Activated CD4-positive, alpha-beta T cell treated with anti-CD3 and anti-CD28 coated beads, Interleukin-2, amount 50 U/mL, for 48 hours (primary cell): ENCODE data around the gene CTTN.

Source experiments
- DNase-seq, 2 experiments: peaks; one replicate each; pipeline ENCODE4 v3.0.0-alpha.2; 2020

Gene CTTN

DNA sequence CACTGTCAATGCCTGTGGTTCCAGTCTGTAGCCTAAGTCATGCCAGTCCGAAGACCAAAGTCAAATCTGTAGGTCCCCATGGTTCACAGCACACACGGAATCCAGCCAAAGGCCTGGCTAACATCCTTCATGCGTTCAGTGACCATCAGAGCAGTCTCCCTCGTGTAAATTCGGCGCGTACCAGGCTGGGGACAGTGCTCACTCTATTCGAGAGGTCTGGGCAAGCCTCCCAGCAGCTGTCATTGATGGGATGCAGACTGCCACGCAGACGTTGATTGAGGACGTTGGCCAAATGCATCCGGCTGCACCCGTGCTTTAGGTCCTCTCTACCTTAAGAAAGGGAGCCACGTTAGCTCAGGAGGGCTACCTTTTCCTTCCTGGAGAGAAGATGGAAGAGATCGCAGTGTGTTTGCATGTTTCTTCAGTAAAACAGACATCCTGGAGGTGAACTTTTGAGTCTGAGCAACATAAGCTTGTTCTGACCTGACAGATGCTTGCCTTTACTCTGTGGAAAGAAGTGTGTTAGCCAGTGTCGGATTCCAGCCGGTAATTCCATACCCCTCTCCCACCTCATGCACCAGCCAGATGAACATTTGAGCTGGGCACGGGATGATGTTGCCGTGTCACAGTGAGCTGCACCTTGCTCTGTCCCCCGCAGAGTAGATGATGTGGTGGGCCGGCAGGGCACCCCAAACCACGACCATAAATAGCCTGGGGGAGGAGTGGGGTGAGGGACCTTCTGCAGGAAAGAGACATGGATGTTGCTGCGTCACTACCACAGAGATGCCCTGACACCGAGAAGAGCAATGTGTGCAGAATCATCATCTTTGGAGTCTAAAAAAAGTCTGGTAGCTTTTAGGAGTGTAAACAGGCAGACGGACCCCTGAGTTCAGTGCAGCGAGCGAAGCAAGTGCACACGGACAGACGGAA lies 12.2 kb downstream of the CTTN start:
- DNase-seq: no peak

GRCh38 chr11:70411713-70412452 lies 13.6 kb downstream of the CTTN start:
- DNase-seq: no peak

- DNase-seq: no peak
Observed at GRCh38 chr11:70413151-70413550, 14.8 kb downstream of the CTTN start.

GRCh38 chr11:70414341-70415100 lies 16.2 kb downstream of the CTTN start:
- DNase-seq: no peak

DNA sequence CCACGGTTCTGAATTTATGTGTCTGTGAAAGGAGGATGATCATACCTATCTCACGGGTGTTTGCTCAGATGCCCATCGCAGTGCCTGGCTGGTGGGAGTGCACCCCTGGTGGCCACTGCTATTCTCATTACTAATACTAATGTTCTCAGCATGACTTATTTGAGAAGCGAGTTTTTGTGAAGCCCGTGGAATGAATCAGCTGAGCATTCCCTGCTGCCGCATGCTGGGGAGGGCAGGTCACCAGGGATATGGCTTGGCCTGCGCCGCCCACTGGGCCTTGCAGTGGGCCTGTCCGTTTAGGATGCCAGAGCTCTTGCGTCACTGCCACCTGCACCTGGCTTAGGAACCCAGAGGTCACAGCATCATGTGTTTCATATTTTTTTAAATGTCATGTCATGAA lies 16.9 kb downstream of the CTTN start:
- no peak for DNase-seq

DNA sequence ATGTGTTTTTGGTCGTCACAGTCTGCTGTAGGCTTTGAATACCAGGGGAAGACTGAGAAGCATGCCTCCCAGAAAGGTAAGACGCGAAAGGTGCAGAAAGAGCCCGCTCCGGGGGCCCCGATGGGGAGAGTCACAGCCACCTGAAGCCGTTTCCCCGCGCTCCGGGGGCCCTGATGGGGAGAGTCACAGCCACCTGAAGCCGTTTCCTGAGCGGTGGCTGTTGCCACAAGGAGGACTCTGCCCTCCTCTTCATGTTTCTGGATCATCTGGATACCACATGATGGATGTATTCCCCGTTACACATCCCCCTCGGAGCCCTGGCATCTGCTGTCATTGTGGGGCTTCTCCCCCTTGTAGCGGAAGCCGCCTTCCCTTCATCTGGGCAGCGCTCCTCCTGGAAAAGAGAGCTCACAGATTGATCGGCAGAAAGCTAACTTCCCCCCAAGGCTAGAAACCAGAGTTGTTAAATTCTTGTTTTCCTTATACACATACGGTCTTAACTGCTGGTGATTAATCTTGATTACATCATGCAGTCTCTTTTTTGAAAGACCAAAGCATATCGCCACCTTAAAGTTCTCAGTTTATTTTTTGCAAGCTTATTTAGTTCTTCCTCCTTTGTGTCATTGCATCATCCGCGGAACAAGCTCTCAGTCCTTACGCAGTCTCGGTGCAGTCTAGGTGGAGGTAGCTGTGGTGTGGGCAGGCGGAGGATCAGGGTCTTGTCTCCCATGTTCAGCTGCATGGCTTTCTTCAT lies 17.5 kb downstream of the CTTN start:
- no peak for DNase-seq

- DNase-seq: no peak
Observed at GRCh38 chr11:70416881-70417280, 18.6 kb downstream of the CTTN start.

DNA sequence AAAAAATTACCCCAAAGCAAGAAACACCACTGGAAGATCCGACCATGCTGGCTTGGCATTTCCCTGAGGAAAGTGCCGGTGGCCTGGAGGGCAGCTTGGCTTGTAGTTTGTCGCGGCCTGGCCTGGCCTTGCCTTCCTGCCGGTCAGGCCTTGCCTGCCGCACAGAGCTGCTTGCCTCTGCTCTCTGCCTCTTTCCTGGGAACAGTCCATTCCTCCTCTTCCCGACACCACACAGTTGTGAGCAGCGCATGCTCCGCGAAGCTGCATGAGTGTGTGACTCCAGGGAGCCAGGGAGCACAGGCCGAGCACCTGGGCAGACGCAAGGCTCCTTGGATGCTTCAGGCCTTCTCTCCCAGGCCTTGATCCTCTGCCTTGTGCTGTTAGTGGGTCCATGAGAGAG lies 19.8 kb downstream of the CTTN start:
- no peak for DNase-seq

GRCh38 chr11:70419307-70420007 lies 21.1 kb downstream of the CTTN start:
- no peak for DNase-seq

- DNase-seq: no peak
Observed at GRCh38 chr11:70420008-70420464, 21.7 kb downstream of the CTTN start.

DNA sequence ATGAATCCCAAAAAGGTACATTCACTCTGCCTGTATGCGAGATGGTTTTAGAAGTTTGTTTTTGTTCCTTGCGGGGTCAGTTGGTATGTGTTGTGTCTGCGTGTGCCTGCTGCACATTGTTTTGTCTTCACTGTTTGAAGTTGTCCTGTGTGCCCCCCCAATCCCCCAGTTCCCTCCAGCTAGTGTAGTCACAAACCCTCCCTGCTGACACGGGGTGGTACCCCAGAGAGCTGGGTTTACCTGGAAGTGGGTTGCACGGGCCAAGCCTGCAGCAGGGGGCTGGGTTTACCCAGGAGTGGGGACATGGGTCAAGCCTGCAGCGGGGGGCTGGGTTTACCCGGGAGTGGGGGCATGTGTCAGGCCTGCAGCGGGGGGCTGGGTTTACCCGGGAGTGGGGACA lies 22.2 kb downstream of the CTTN start:
- DNase-seq: no peak

GRCh38 chr11:70421123-70421522 lies 22.8 kb downstream of the CTTN start:
- no peak for DNase-seq

DNA sequence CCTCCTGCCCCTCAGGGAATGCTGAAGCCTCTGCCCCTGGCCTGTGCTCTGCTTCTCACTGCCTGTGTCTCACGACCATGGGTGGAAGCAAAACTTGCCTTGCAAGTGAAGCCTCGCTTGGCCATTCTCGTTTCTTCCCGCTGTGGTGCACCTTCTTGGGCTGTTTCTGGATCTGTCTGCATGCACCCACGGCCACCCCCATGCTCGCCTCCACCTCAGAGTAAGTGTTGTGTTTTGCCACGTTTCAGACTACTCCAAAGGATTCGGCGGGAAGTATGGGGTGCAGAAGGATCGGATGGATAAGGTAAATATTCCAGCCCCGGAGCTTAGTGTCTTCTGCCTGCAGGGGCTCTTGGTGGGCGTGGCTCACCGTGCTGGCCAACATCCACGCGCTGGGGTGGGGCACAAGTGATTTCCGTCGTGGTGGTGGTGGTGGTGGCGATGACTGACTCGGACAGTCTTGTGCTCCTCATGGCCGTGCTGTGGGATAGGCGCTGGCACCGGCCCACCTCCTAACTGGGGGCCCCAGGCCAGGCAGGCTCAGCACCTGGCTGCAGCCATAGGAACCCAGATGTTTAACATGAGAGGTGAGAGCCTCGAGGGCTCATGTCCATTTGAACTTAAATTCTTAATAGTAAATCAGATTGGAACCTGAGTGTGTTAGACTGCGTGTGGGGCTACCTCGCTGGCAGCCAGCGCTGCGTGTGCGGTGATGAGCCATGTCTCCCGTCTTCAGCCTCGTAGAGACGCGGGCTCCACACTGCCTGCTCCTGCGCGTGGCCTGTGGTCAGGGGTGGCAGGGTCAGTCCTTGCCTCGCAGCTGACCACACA lies 24.6 kb downstream of the CTTN start:
- no peak for DNase-seq

GRCh38 chr11:70423523-70424505 lies 25.5 kb downstream of the CTTN start:
- DNase-seq: peak; percentile 41 to 57

GRCh38 chr11:70424765-70425344 lies 26.5 kb downstream of the CTTN start:
- no peak for DNase-seq

DNA sequence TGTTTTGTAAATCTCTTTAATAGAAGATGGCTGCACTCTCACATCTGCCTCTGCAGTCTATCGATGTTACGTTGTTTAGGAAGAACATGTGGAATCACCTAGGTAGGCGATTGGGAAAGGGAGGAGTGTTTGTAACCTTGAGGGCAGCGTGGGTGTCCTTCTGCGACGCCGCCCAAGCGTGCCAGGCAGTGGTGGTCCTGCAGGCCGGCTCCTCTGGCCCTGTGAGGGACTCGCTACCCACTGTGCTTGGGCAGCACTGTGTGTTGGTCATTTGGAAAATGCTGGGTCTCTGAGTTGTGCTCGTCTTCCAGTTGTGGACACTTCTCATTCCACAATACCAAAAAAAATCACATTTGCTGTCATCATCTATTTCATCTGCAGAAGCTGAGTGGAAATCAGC lies 29.1 kb downstream of the CTTN start:
- DNase-seq: no peak

GRCh38 chr11:70428701-70429427 lies 30.5 kb downstream of the CTTN start:
- DNase-seq: no peak

GRCh38 chr11:70429428-70429705 lies 31.0 kb downstream of the CTTN start:
- no peak for DNase-seq
